GM12864 (cell line): ENCODE data around the gene MGAT5.

Experiments used
- DNase-seq: peaks from one replicate; pipeline ENCODE4 v3.0.0-alpha.2; 2011; ENCODE audit warnings: low read depth
- H3K4me3 ChIP-seq: 2 replicates; pipeline ENCODE4 v1.5.1; 2011; ENCODE audit warnings: mild to moderate bottlenecking, low read depth, low read length, control low read depth
- CTCF ChIP-seq: IDR thresholded peaks from 2 replicates; pipeline ENCODE4 v1.5.1; 2011; ENCODE audit warnings: low read depth, mild to moderate bottlenecking, moderate library complexity, low read length, control low read depth, inconsistent platforms; ENCODE audit errors: missing control alignments

The MGAT5 gene

DNA sequence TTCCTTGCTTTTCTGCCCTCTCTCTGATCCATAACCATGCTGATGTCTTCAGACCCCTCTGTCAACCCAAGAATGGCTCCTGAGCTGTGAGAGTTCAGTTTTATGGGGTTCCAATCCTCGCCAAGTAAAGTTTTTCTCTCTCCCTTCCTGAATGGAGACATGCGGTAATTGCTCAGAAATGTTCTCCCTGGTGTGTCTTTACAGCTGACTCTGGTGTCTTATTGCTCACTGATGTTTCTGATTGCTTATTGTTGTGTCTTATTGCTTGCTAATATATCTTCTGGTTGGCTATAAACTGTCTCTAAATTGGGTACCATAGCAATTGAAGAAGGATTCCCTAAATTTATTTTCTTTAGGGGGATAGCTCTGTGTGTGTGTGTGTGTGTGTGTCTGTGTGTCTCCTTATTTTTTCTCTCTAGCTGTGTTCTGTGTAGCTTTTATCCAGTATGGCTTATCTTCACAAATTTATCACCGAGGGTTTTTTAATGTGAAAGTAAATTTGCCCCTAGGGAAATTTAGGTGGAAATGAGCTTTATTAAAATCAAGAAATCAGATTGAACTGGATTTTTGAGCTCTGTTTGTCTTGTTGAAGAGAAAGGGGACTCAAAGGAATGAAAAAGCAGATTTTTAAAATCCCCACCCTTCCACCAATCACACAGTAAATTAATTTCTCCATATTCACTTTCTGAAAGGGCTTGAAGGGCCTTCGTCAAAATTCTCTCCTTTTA, 19.5 kb downstream of the MGAT5 start:
- DNase-seq, result no peak
- TF ChIP-seq CTCF, result no peak
- H3K4me3 ChIP-seq, result no peak overlapping the region

- H3K4me3 ChIP-seq, result no peak overlapping the region
- no peak for TF ChIP-seq CTCF
- no peak for DNase-seq
Observed at GRCh38 chr2:134274121-134274520, 20.2 kb downstream of the MGAT5 start.

DNA sequence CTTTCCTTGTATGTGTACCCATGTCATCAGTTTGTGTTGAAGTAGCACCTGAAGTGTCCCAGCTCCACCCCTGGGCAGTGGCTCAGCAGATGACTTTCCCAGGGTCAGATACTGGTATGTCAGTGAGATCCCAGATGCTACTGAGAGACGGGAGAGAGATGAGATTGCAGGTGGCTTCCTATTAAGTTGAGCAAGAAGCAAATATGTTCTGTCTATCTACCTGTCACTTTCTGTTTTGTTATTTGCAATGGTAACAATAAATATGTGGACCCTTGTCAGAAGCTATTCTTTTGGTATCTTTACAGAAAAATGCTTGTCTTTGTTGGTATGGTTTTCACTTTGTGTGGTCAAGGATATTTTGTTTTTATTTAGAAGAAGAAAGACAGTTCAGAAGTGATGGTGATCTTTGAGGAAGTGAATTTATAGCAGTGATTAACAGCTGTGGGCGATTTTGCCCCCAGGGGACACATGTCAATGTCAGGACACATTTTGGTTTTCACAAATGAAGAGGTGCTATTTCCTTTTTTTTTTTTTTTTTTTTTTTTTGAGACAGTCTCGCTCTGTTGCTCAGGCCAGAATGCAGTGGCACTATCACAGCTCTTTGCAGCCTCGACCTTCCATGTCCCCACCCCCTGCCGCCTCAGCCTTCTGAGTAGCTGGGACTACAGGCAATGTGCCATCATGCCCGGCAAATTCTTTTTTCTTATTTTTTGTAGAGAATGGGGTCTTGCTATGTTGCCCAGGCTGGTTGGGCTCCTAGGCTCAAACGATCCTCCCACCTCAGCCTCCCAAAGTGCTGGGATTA, 21.4 kb downstream of the MGAT5 start:
- DNase-seq, result peak; percentile 90
- H3K4me3 ChIP-seq, result no peak overlapping the region
- TF ChIP-seq CTCF, result no peak

DNA sequence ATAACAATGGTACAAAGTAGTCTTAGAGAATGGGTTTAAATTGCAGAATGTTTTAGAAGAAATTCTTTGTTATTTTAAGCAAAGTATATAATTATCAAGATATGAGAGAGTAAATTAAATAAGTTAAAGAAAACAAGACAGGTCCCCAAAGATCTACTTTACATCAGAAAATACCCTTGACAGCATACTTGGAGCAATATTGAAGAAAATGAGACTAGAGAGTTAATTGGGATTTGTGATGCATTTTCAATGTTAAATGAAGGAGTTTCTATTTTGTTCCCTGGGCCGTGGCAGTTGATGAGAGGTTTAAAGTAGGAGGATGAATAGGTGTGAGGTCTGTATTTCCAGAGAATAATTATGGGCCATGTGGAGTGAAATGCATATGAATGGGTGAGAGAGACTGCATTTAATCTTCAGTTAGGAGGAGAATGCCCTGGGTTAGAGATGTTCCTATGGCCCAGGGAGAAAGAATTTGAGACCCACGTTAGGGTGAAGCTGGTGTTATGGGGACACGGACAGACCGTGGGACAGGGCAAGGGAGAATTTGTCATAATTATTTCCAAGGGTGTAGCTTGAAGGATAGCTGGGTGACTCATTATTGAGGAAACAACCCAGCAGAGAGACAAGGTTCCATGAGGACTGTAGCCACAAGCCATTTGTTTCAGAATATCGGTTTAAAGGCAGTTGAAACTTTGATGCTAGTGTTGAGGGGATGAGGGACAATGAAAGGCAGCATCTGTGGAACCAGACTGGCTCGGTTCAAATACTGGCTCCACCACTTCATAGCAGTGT, 22.7 kb downstream of the MGAT5 start:
- no peak for TF ChIP-seq CTCF
- H3K4me3 ChIP-seq, result no peak overlapping the region
- DNase-seq, result no peak

- no peak overlapping the region for H3K4me3 ChIP-seq
- TF ChIP-seq CTCF, result no peak
- no peak for DNase-seq
Observed at GRCh38 chr2:134277223-134277622, 23.4 kb downstream of the MGAT5 start.

GRCh38 chr2:134278553-134278952, 24.7 kb downstream of the MGAT5 start:
- DNase-seq, result no peak
- no peak for TF ChIP-seq CTCF
- no peak overlapping the region for H3K4me3 ChIP-seq
